ENCODE measurements around the gene GGT5. TPM values are rescaled to one million over a fixed set of nuclear protein-coding genes. Genes with fewer than 3 reads are reported as not detected.
A peak's percentile ranks its signal among the peaks of the same experiment; 100 is the strongest.
"Not testable (repeated sequence)": the region's sequence is repeated elsewhere in the genome, so short reads cannot be mapped to it uniquely, and the experiment has no call there.

Gene GGT5
- total RNA-seq, 2 experiments from 2014 or later, result not detected

DNA sequence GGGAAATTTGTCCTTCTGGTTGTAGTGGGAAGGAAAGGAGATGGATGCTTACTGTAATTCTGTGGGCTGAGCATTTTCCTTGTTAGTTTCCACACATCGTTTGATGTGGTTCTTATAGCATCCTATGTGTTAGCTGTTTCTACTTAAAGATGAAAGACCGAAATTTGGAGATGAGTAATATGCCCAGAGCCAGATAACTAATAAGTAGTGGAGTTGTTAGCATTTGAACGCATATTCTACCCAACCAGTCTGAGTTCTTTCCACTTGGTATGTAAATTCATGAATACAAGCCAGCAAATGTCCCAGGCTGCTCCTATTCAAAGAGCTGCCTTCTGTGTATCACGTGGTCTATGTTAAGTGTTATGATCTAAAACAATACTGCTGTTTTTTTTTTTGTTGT lies 40.4 kb upstream of the GGT5 start:
- CTCF ChIA-PET, result no interaction called here
- no peaks in the 10 kb centered on the region for H3K27me3 Mint-ChIP-seq
- DNase-seq (peak in 3 of 14 experiments; percentile 32 to 46 (median 33)), ATAC-seq (ENCODE audit: poor library complexity) (peak; percentile 76)
- Histone ChIP-seq H3K4me3 (ENCODE audit: low read length) (no peak overlapping the region), H3K4me1 (ENCODE audit: insufficient read depth, low read length) (peaks cover 20% of the 10 kb centered on the region), H3K36me3 (ENCODE audit: insufficient read depth, low read length) (no peaks in the 10 kb centered on the region), H3K27ac (ENCODE audit: low read depth in 1 of 2, low read length in 2 of 2) (no peak overlapping the region), H3K9me3 (ENCODE audit: control insufficient read depth in 1 of 2, insufficient read depth in 1 of 2, low read length in 2 of 2) (no peaks in the 10 kb centered on the region), H3K27me3 (ENCODE audit: control insufficient read depth in 1 of 2, insufficient read depth in 2 of 2, low read length in 2 of 2) (no peaks in the 10 kb centered on the region)
- H3K4me3 Mint-ChIP-seq, result peak overlapping the region; percentile 28
- peaks cover 15% of the 10 kb centered on the region for H3K36me3 Mint-ChIP-seq (ENCODE audit: low read depth)
- peak overlapping the region; percentile 7 for H3K27ac Mint-ChIP-seq
- POLR2A ChIA-PET, result interaction anchor here (1.5 kb wide), 1 partner anchor 14 kb away, joined by 6 read pairs; the partner anchor contains the start of gene SPECC1L
- intact Hi-C loops (cut with DNase I, micrococcal nuclease), result no loop called here
- no peaks in the 10 kb centered on the region for H3K9me3 Mint-ChIP-seq
- peaks cover 65% of the 10 kb centered on the region for H3K4me1 Mint-ChIP-seq (ENCODE audit: low read depth)
- TF ChIP-seq, protein P1, sequence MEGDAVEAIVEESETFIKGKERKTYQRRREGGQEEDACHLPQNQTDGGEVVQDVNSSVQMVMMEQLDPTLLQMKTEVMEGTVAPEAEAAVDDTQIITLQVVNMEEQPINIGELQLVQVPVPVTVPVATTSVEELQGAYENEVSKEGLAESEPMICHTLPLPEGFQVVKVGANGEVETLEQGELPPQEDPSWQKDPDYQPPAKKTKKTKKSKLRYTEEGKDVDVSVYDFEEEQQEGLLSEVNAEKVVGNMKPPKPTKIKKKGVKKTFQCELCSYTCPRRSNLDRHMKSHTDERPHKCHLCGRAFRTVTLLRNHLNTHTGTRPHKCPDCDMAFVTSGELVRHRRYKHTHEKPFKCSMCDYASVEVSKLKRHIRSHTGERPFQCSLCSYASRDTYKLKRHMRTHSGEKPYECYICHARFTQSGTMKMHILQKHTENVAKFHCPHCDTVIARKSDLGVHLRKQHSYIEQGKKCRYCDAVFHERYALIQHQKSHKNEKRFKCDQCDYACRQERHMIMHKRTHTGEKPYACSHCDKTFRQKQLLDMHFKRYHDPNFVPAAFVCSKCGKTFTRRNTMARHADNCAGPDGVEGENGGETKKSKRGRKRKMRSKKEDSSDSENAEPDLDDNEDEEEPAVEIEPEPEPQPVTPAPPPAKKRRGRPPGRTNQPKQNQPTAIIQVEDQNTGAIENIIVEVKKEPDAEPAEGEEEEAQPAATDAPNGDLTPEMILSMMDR (IDR thresholded peaks at IDR 0.05), result no peak

DNA sequence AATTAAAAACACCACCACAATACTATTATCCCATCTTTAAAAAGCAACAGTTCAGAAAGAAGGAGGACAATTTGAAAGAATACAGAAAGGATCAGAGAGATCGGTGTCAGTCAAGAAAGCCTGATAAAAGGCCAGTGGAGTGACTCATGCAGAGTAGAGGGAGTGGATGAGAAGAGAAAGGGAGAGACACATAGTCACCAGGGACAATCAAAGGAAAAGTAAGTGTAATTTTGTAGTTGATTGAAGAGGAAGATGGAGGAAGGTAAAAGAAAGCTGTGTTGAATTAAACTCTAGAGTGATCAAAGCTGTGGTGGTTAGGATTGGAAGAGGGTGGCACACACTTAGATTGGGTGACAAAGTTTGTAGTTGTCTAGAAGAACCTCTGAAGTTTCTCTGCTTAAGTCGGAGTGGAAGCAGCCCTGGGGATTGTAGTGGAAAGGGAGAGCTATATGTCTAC lies 39.9 kb upstream of the GGT5 start:
- H3K4me1 ChIP-seq (ENCODE audit: insufficient read depth, low read length), result peaks cover 20% of the 10 kb centered on the region
- Mint-ChIP-seq H3K36me3 (ENCODE audit: low read depth) (peaks cover 11% of the 10 kb centered on the region), H3K4me3 (peak overlapping the region; percentile 28), H3K9me3 (no peaks in the 10 kb centered on the region), H3K27ac (peak overlapping the region; percentile 7), H3K27me3 (no peaks in the 10 kb centered on the region), H3K4me1 (ENCODE audit: low read depth) (peaks cover 63% of the 10 kb centered on the region)
- no peak overlapping the region for H3K4me3 ChIP-seq (ENCODE audit: low read length)
- TF ChIP-seq, protein P1 (IDR thresholded peaks at IDR 0.05), result no peak
- POLR2A ChIA-PET, result interaction anchor here (1.5 kb wide), 1 partner anchor 14 kb away, joined by 6 read pairs; the partner anchor contains the start of gene SPECC1L
- intact Hi-C loops (cut with DNase I, micrococcal nuclease), result no loop called here
- no peak overlapping the region for H3K27ac ChIP-seq (ENCODE audit: low read depth in 1 of 2, low read length in 2 of 2)
- no peaks in the 10 kb centered on the region for H3K36me3 ChIP-seq (ENCODE audit: insufficient read depth, low read length)
- ATAC-seq (ENCODE audit: poor library complexity) (peak; percentile 69), DNase-seq (peak in 1 of 14 experiments; percentile 9)
- CTCF ChIA-PET, result no interaction called here
- H3K9me3 ChIP-seq (ENCODE audit: control insufficient read depth in 1 of 2, insufficient read depth in 1 of 2, low read length in 2 of 2), result no peaks in the 10 kb centered on the region
- H3K27me3 ChIP-seq (ENCODE audit: control insufficient read depth in 1 of 2, insufficient read depth in 2 of 2, low read length in 2 of 2), result no peaks in the 10 kb centered on the region

DNA sequence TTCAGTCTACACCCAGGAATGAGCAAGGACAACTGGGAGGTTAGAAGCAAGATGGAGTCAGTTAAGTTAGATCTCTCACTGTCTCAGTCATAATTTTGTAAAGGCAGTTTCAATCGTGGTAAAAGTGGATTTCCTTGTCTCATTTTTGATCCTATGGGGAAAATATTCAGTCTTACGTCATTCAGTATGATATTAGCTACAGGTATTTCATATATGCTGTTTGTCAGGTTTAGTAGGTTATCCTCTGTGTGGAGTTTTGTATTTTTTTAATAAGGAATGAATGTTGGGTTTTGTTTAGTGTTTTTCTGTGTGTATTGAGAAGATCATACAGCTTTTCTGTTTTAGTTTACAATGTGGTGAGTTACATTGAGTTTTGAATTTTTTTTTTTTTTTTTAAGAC lies 37.5 kb upstream of the GGT5 start:
- Histone ChIP-seq H3K4me1 (ENCODE audit: insufficient read depth, low read length) (peaks cover 25% of the 10 kb centered on the region), H3K9me3 (ENCODE audit: control insufficient read depth in 1 of 2, insufficient read depth in 1 of 2, low read length in 2 of 2) (no peaks in the 10 kb centered on the region), H3K4me3 (ENCODE audit: low read length) (no peak overlapping the region), H3K36me3 (ENCODE audit: insufficient read depth, low read length) (no peaks in the 10 kb centered on the region), H3K27me3 (ENCODE audit: control insufficient read depth in 1 of 2, insufficient read depth in 2 of 2, low read length in 2 of 2) (no peaks in the 10 kb centered on the region), H3K27ac (ENCODE audit: low read depth in 1 of 2, low read length in 2 of 2) (no peak overlapping the region)
- TF ChIP-seq, protein P1 (IDR thresholded peaks at IDR 0.05), result no peak
- intact Hi-C loops (cut with DNase I, micrococcal nuclease), result no loop called here
- no peaks in the 10 kb centered on the region for H3K27me3 Mint-ChIP-seq
- no peak overlapping the region for H3K27ac Mint-ChIP-seq
- no peak for DNase-seq
- CTCF ChIA-PET, result interaction anchor here (0.7 kb wide), 1 partner anchor 19 kb away, joined by 3 read pairs; no protein-coding TSS in a partner anchor
- POLR2A ChIA-PET, result no interaction called here
- H3K36me3 Mint-ChIP-seq (ENCODE audit: low read depth), result peaks cover 11% of the 10 kb centered on the region
- no peak for ATAC-seq (ENCODE audit: poor library complexity)
- H3K9me3 Mint-ChIP-seq, result no peaks in the 10 kb centered on the region
- peaks cover 64% of the 10 kb centered on the region for H3K4me1 Mint-ChIP-seq (ENCODE audit: low read depth)
- H3K4me3 Mint-ChIP-seq, result no peak overlapping the region

DNA sequence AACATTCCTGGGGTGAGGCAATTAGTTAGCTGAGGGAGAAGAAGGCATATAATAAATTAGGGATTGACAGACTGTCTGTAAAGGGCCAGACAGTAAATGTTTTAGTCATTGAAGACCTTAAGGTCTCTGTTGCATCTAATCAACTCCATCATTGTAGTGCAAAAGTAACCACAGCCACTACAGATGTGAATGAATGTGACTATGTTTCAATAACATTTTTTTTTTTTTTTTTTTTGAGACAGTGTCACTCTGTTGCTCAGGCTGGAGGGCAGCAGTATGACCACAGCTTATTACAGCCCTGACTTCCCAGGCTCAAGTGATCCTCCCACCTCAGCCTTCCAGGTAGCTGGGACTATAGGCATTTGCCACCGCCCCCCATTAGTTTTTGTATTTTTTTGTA lies 35.5 kb upstream of the GGT5 start:
- H3K27ac ChIP-seq (ENCODE audit: low read depth in 1 of 2, low read length in 2 of 2); H3K36me3 ChIP-seq (ENCODE audit: insufficient read depth, low read length); H3K9me3 Mint-ChIP-seq; H3K4me3 Mint-ChIP-seq; intact Hi-C loops (cut with DNase I, micrococcal nuclease); CTCF ChIA-PET; H3K27me3 Mint-ChIP-seq; ATAC-seq (ENCODE audit: poor library complexity); H3K27ac Mint-ChIP-seq; POLR2A ChIA-PET; H3K27me3 ChIP-seq (ENCODE audit: control insufficient read depth in 1 of 2, insufficient read depth in 2 of 2, low read length in 2 of 2); DNase-seq; H3K4me3 ChIP-seq (ENCODE audit: low read length); H3K9me3 ChIP-seq (ENCODE audit: control insufficient read depth in 1 of 2, insufficient read depth in 1 of 2, low read length in 2 of 2): not testable (repeated sequence)
- H3K36me3 Mint-ChIP-seq (ENCODE audit: low read depth), result peaks cover 16% of the 10 kb centered on the region
- peaks cover 19% of the 10 kb centered on the region for H3K4me1 ChIP-seq (ENCODE audit: insufficient read depth, low read length)
- peaks cover 58% of the 10 kb centered on the region for H3K4me1 Mint-ChIP-seq (ENCODE audit: low read depth)

Data from CD4-positive, alpha-beta T cell (primary cell).